Right ventricle myocardium inferior (tissue), 1 donor: ENCODE data around the gene BFSP1. TPM values are rescaled to one million over a fixed set of nuclear protein-coding genes. Genes with fewer than 3 reads are reported as not detected.

Source experiments
- ATAC-seq: fragments of 200-7000 bp; cut with Tn5 transposase; one replicate; pipeline ENCODE4 v1.9.1; 2020; ENCODE audit warnings: mild to moderate bottlenecking, moderate library complexity
- DNase-seq: peaks from one replicate; pipeline ENCODE4 v3.0.0; 2021; ENCODE audit errors: missing footprints
- intact Hi-C: fragments of 100-400 bp; cut with DNase I; formaldehyde crosslinking; loops from one replicate; pipeline ENCODE4 v1.11.0; 2022
- total RNA-seq: library from RNA; stranded (reverse); fragmentation: NEBNext Ultra II Directional; extraction: Animal tissue kit (Norgen Biotek cat#: 25700); gene quantifications from one replicate; pipeline ENCODE4 v1.2.1, GENCODE V29; 2021
- donor health status: DM: no; HTN: yes; CAD: no; lungs with severe emphysema.

The BFSP1 gene
- total RNA-seq, 1 donor from 2014 or later: 0.57 TPM

DNA sequence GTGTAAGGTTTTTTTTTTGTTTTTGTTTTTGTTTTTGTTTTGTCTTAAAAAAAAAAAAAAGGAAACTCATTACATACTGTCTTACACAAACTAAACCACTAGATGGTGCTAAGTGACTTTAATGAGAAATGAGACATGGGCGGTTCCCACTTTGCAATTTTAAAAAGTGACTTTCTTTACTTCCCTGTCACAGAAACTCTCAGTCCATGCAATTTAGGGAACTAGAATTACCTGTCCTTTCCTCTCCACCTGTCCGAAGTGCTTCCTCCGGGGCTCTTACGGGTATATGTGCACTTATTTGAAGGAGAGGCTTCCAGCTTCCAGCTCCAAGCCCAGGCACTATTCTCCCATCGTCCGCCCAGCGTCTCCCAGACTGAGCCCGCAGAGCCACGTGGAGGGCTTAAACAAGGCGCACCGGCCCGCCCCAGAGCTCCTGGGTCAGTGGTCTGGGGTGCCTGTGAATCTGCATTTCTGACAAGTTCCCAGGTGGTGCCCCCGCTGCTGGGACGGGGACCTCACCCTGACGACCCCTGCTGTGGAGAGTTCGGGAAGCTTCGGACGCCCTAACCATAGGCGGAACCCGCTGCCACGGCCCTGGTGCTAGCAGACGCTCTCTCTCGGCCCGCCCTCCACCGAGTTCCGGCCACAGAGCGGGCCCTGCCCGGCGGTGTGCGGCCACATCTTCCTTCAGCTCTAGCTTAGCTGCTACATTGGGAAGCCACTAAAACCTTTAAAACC lies 26.1 kb downstream of the BFSP1 start:
- peak; percentile 88 for ATAC-seq
- intact Hi-C loops: loop anchor here (1.0 to 10.0 kb wide), 5 partner anchors 112 to 777 kb away; partner anchors contain the start of genes KAT14 and PET117

DNA sequence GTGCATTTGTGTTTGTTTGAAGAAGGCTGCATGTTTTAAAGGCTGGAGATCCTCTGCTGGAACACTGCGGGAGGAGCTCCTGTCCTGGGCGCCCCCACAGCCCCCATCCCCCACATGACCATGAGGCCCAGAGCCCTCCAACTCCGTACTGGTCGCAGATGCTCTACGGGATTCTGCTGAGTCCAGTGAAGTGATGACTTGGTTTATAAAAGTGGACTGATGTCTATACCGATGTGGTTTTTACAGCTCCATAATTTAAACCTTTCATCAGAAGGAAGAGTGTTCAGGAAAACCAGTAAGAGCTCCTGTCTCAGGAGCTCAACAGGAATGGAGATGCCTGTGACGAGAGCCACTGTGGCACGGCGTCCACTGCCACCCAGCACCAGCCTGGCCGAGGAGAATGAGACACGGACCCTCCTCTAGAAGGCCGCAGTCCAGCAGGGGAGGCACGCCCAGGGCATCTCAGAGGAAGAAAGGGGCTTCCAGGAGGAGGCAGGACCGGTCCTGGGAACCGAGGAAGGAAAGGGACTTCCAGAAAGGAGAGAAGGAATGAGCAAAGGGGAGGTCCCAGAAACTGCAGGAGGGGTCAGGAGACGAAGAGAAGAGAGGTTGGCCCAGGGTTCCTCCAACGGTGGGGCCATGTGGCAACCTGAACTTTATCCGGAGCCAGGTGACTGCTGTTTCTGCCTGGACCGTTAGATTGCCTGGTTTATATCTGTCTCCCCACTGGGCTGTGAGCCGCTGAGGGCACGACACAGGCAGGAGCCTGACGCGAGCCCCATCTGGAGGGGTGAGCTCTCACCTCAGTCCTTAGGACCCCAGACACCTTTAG lies 26.9 kb downstream of the BFSP1 start:
- DNase-seq: no peak
- intact Hi-C loops: loop anchor here (2.0 to 10.0 kb wide), 4 partner anchors 393 to 778 kb away; partner anchors contain the start of genes KAT14 and PET117
- peak; percentile 40 for ATAC-seq

More for the DNA sequence above, 26.1 kb downstream of the BFSP1 start:
- peak; percentile 89 for DNase-seq

DNA sequence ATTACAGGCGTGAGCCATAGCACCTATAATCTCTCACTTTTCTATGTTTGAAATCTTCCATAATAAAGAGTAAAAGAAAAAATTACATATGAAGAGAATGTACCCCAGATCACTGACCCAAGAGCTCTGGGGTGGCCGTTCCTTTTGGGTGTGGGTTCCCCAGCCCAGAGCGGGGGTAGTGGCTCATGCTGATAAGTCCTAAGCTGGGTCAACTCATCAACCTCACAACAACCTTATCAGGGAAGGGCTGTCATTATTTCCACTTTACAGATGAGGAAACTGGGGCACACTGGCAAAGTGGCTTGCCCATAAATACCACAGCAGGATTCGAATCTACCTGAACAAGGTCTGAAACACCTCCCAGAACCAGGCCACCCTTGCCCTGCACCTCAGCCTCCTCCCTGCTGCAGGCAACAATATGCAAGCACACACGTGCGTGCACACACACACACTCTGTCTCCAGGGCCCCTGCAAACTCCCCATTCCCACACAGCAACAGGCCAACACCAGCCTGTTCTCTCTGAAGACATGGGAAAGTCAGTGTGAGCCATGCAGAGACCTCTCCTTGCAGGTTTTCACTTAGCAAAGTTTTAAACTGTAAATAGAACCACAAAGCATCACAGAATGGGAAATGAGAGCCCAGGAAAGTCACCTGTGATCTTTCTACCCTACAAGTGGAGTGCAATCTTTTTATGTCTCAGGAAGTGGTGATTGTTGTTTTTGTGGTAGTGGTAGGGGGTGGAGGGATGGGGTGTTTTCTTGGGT lies 27.7 kb downstream of the BFSP1 start:
- ATAC-seq (no peak), DNase-seq (no peak)
- intact Hi-C loops: loop anchor here (2.0 to 10.0 kb wide), 4 partner anchors 393 to 779 kb away; partner anchors contain the start of genes KAT14 and PET117

DNA sequence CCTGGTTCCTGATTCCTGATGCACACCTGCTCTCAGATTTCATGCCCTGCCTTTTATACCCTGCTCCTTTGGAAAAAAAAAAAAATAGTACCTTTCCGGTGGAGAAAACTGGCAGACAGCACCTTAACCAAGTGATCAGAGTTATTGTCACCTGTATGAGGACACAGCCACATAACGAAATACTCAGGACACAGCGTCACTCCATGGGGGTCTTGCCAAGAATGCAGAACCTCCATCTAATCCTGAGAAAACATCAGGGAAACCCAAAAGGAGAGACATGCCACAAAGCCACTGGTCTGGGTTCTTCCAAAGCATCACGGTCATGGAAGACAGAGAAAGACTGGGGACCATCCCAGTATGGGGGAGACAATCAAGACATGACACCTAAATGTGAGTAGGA lies 29.1 kb downstream of the BFSP1 start:
- intact Hi-C loops: loop anchor here (5.0 to 10.0 kb wide), 2 partner anchors 633 to 780 kb away; partner anchors contain the start of genes KAT14 and PET117
- ATAC-seq (no peak), DNase-seq (no peak)

GRCh38 chr20:17501701-17502100 lies 29.5 kb downstream of the BFSP1 start:
- intact Hi-C loops: loop anchor here (5.0 to 10.0 kb wide), 2 partner anchors 633 to 781 kb away; partner anchors contain the start of genes KAT14 and PET117
- DNase-seq (no peak), ATAC-seq (no peak)

DNA sequence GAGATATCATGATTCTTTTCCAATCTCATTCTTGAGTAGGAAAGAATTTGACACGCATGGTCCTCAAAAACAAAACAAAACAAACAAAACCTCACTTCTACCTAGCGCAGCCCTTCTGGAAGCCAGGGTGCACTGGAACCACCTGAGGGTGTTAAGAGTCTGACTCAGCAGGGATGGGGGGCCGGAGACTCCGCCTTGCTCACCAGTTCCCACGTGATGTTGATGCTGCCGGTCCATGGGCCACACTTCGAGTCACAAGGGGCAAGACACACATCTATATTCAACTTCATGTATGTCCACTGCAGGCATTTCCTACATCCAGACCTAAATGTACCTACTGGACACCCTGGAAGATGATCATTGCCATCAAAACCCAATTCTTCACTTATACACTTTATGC lies 30.4 kb downstream of the BFSP1 start:
- ATAC-seq (no peak), DNase-seq (no peak)
- intact Hi-C loops: loop anchor here (5.0 to 10.0 kb wide), 2 partner anchors 634 to 781 kb away; partner anchors contain the start of genes KAT14 and PET117

- intact Hi-C loops: loop anchor here (5.0 to 10.0 kb wide), 2 partner anchors 635 to 782 kb away; partner anchors contain the start of genes KAT14 and PET117
- DNase-seq (no peak), ATAC-seq (no peak)
These were observed 30.9 kb downstream of the BFSP1 start for GRCh38 chr20:17500271-17500670.

- intact Hi-C loops: no loop called here
- DNase-seq: no peak
- no peak for ATAC-seq
These were observed 32.1 kb downstream of the BFSP1 start for GRCh38 chr20:17499041-17499440.

- intact Hi-C loops: no loop called here
- DNase-seq (no peak), ATAC-seq (no peak)
These were observed 32.5 kb downstream of the BFSP1 start for GRCh38 chr20:17498641-17499040.

DNA sequence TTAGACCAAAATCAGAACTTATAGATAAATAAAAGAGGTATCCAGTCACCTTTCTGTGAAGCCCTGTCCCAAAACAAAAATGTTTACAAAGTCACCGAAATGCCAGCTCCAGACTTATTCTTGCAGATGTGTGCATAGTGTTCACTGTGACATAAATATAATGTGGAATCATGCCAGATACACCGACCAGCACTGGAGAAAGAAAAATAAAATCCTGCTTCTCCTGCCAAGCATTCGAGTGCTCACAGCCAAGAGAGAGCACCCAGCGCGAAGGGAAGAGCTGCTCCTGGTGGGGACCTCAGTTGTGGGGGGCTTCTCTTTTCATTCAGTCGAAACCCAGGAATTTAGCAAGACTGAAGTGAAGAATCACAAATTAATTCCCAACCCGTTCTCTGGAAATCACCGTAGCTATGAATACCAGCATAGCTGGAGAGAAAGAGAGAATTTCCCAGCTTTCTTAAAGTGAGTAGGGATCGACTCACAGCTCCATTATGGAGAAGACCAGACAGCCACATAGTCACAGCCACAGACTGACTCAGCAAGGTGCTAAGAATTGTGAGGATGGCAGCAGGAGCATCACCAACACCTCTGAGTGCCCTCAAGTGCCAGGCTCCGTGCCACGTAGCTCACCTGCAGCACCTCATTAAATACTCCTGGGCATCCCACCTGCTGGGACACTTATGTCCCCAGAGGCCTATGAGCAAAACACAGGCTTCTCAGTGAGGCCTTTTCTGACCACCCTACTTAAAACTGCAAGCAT lies 33.2 kb downstream of the BFSP1 start:
- intact Hi-C loops: no loop called here
- no peak for ATAC-seq
- DNase-seq: no peak

DNA sequence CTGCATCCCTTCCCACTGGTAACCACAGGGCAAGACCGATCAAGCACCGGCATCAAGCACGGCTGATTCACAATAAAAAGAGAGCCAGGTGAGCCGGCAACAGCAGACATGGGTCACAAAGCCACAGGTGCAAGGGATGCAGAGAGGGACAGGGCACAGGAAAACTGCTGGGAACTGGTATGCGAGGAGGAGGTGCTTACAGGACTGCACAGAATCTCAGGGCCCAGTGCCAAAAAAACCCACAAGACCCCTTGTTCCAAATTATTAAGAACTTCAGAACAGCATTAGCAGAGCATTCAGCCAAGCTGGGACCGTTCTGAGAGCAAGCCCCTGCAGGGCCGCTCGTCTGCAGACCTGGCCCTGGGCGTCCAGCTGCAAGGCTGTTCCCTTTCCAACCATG lies 35.4 kb downstream of the BFSP1 start:
- intact Hi-C loops: no loop called here
- ATAC-seq (no peak), DNase-seq (no peak)

DNA sequence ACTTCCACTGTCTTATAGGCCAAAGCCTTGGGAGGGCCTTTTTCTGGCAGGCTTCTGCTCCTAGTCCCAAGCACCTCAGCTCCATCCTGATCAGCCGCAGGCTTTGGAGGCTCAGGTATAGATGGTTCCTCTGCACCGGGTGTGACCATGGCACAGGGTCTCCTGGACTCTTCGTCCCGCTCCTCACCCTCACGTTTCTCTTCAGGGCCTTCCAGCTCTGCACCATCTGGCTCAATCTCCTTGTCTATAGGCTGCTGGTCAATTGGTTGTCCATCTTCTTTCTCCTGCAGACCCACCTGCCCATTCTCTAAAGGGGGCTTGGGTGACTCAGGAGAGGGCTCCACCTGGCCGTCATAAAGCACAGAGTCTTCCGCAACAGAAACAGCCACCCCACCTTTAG lies 37.0 kb downstream of the BFSP1 start:
- no peak for DNase-seq
- ATAC-seq: no peak
- intact Hi-C loops: no loop called here

GRCh38 chr20:17493173-17493572 lies 38.0 kb downstream of the BFSP1 start:
- no peak for DNase-seq
- no peak for ATAC-seq
- intact Hi-C loops: no loop called here

- ATAC-seq (no peak), DNase-seq (no peak)
- intact Hi-C loops: no loop called here
These were observed 39.7 kb downstream of the BFSP1 start for GRCh38 chr20:17491488-17491887.

DNA sequence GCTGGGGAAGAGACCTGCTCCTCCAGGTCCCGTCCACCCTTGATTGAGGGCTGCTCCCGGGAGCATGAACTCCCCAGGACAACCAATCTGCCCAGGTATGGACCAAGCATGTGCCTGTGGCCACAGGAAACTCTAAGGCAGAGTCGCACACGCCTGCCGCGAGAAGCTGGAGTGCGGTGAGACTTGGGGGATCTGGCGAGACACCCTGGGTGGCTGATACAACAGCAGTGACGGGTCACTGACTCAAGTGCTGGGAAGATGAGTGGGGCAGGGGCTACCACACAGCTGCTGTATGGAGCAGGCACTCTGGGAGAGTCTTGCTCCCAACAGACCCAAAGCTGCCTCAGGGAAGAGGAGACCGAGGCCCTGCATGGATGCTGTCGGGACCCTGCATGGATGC lies 40.1 kb downstream of the BFSP1 start:
- DNase-seq: no peak
- ATAC-seq: no peak
- intact Hi-C loops: no loop called here

DNA sequence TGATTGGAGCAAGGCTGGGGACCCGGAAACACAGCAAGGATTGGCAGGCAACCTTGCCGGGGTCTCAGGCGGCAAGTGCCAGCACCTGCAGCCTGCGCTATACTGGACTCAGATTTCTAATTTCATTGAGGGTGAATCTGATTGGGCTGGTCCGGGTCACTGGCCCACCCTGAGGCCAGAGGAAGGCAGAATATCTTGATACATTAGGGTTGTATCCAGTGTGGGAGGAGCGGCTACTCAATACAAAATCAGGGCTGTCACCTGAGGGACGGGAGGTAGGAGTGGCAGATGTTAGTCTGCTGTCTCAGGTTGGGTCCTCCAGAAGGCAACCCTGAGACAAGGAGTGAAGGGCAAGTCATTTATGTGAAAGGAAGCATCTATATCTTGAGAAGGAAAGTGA lies 40.7 kb downstream of the BFSP1 start:
- intact Hi-C loops: no loop called here
- ATAC-seq (no peak), DNase-seq (no peak)

- ATAC-seq (no peak), DNase-seq (no peak)
- intact Hi-C loops: no loop called here
These were observed 42.1 kb downstream of the BFSP1 start for GRCh38 chr20:17488916-17489600.

DNA sequence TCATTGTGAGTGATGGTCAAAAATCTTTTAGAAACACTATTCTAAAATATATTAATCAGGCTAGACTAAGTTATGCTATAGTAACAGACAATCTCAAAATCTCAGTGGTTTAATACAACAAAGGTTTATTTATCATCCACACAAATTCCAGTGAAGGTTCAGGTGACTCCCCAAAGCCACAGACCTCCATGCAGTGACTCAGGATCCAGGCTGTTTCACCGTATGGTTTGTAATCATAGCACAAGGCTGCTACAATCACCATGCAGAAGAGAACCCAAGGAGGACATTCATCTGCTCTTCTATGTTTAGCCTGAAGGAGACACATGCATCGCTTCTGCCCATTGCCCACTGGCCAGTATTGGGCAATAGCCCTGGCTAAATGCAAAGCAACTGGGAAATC lies 46.2 kb downstream of the BFSP1 start:
- intact Hi-C loops: no loop called here
- no peak for ATAC-seq
- DNase-seq: no peak
